Middle frontal gyrus (tissue), 1 donor: ENCODE data around the gene PCED1B.
"Not testable (repeated sequence)": the region's sequence is repeated elsewhere in the genome, so short reads cannot be mapped to it uniquely, and the experiment has no call there.

Source experiments
- DNase-seq: peaks from one replicate; pipeline ENCODE4 v3.0.0-alpha.2; 2015; ENCODE audit warnings: low spot score; ENCODE audit errors: extremely low spot score

The PCED1B gene

DNA sequence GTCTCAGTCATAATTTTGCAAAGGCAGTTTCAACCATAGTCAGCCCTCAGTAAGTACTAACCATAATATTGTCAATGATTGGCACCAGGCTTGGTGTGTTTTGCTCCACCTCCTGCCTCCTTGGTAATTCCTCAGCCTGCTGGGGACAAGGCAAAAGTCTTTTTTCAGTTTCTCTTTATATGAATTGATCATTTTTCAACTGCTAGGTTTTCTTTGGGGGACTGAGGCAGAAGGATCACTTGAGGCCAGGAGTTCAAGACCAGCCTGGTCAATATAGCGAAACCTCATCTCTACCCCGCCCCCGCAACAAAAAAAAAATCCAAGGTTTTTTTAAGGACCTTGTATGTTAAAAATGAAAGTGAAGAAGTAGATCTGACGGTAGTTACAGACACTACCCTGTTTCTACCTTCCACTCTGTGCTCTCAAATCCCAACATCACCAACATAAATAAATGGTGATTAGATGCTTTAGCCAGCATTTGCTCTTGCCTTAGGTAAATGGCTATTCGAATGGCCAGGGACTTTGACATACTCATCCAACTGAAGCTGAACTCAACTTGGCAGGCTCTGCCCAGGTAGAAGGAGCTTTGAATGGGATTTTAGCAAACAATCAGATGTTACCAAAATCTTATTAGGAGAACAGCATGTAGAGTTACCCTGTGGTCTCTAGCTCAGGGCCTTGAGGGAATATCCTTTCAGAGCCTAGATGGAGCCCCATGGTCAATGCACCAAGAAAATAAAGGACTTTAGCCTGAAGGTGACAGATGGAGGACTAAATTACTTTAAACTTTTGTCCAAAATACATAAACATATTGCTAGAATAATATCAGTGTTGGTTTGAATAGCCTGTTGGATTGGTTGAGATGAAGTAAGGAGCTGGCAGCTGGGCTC is 127.3 kb downstream of the PCED1B start:
- no peak for DNase-seq

DNA sequence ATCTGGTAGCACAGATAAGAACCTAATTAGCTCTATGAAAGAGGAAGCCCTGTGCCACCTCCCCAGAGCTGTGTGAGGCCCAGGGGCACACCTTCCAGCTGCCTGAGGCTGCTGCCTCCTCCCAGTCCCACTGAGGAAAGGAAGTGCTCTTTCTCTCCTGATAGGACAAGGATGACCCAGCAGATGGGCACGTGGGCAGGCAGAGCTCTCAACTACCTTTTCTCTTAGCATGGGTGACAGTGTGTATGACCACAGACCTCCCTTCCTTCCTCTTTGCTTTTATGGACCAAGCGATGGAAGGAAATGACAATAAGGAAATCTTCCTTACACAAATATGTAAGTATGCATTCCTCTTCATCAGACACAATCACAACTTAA is 127.9 kb downstream of the PCED1B start:
- no peak for DNase-seq

DNA sequence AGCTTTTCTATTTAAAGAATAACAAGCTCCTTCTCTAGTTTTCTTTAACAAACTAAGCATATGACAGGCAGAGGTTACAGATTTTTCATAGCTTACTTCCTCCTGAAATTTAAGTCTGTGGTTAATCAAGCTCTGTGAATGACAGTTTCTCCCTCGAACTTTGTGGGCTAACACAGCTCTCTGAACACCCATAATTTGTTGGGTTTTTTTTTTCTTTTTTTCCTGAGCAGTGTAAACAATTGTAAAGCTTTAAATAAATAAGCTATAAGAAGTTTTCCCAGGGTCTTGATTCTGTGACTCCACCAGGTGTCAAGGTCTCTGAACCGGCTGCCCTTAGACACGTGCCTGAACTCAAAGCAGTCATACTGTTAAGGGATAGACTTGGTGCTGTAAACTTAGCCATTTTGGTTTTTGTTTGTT is 128.4 kb downstream of the PCED1B start:
- DNase-seq = no peak

DNA sequence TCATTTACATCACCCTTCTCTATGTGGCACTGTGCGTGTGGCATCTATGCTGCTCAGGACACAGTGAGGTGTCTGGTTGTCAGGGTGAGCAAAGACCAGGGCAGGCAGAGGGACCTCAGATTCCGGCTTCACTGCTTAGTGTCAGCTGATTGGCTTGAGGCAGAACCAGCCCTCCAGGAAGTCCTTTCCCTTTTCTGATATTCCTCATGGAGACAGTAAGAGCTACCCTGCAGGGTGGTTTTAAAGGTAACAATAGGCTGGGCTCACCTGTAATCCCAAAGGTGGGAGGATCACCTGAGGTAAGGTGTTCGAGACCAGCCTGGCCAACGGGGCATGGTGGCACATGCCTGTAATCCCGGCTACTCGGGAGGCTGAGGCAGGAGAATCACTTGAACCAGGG is 129.6 kb downstream of the PCED1B start:
- DNase-seq = no peak

DNA sequence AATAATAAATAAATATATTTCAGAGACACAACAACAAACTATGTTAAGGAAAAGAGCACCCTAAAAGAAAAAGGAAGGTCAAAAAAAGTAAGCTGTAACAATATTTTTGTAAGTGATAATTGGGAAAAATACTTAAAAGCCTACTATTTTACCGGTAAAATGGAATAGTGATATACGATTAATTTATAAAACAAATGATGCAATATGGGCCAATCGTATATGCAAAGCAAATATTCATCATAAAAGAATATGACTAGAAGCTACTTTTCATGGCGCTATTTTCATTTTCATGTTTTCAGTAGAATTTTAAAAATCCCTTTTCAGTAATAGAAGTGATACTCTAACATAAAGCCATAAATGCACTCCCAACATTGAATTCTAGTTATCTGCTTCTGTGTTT is 131.4 kb downstream of the PCED1B start:
- no peak for DNase-seq

DNA sequence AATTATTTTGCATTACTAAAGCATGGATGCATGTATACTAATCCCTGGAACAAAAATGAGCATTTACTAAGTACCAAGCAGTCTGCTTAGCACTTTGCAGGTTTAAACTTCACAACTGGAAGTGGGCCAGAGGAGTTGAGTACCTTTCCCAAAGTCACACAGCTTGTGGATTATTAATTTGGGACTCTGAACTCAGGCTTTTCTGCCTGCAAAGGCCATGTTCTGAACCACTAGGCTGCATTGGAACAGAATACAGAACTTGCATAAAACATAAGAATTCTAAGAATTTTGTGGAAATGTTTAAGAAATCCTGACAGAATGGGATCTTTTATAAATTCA is 133.2 kb downstream of the PCED1B start:
- no peak for DNase-seq

DNA sequence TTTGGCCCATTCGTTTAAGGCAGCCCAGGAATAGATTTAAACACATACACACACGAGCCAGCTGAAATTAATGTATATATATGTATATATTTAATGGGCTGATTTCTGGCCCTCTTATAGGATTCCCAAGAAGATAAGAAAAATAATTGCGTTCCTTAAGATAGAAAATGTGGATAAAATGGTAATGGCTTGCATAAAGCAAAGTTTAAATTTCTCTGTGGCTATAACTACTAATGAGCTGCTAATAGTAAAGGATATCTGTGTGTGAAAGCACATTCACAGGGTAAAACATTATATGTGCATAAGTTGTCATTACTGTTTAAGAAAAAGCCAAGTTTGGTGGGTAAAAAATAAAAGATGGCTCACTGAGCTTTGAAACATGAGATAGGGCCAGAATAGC is 134.0 kb downstream of the PCED1B start:
- DNase-seq = no peak

DNA sequence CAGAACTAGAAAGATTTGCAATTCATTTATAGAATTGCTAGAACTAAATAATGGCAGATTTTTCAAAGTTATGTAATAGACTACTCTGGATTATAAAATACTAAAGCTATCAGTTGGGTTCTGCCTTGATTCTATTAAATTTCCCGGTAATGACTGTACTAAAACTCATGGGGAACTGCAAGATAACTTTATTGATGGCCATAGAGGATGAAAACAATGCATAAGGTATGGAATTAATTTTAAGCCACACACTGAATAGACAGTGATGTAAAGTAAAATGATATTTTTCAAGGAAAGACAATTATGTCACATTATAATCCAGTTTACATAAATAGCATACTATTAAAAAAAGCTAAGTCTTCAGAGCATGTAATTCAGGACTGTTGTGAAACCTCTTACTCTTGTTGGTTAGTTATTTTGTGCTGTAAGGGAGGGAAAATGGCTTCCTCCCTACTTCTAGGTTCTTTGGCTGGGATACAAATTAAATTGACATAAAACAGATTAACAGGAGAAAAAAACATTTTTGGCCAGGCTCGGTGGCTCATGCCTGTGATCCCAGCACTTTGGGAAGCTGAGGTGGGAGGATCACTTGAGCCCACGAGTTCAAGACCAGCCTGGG is 134.7 kb downstream of the PCED1B start:
- DNase-seq = no peak

DNA sequence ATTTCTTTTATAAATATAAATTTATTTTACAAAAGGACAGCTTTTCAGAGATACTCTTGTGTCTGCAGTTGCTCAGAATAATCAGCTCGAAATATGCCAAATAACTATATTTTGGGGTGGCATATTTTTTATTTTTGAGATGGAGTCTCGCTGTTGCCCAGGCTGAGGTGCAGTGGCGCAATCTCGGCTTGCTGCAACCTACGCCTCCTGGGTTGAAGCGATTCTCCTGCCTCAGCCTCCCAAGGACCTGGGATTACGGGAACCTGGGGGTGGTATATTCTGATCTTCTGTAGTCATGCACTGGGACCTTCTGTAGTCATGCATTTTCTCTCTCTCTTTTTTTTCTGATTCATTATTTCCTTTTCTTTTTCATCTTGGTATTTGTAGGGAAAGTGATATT is 135.3 kb downstream of the PCED1B start:
- DNase-seq = no peak

DNA sequence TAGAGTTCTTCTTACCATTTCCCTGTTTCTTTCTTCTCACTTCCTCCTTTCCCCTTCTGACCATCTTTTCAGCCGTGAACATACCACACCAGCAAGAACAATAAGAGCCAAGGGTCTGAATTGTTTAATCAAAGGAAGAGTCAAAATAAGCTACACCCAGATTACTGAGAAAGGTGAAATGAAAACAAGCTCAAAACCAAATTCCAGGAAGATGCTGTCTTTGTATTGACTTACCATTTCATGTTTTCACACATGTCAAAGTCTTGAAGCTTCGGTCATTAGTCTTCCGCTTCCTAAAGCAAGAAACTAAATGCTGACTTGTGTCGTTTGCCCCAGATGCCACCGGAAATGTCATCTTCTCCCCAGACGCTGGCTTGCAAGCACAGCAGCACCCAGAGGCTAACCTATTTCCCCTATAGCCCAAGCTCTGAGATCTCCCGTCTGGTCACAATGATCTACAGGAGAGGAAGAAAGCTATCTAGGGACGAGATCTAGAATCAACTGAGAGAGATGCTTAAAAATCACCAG is 136.8 kb downstream of the PCED1B start:
- DNase-seq = no peak

DNA sequence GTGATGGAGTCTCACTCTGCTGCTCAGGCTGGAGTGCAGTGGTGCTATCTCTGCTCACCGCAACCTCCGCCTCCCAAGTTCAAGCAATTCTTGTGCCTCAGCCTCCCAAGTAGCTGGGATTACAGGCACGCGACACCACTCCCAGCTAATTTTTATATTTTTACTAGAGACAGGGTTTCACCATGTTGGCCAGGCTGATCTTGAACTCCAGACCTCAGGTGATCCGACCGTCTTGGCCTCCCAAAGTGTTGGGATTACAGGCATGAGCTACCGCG is 138.1 kb downstream of the PCED1B start:
- DNase-seq = not testable (repeated sequence)

DNA sequence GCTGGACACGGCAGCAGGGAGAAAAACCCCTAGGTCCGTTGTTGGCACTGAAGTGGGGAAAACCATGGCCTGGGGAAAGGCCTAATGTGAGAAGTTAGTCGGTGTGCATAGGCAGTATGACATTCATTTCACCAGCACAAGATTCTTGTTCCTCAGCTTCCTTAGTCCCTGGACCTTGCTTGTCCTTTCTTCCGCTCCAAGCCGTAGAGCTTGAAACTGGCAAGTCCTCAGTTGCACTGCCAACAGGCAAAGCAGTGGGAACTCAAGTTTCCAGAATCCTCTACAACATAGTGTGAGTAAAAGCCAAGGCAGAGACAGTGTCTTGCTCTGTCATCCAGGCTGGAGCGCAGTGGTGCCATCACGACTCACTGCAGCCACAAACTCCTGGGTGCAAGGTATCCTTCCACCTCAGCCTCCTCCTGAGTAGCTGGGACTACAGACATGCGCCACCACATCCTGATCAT is 138.8 kb downstream of the PCED1B start:
- DNase-seq = no peak

DNA sequence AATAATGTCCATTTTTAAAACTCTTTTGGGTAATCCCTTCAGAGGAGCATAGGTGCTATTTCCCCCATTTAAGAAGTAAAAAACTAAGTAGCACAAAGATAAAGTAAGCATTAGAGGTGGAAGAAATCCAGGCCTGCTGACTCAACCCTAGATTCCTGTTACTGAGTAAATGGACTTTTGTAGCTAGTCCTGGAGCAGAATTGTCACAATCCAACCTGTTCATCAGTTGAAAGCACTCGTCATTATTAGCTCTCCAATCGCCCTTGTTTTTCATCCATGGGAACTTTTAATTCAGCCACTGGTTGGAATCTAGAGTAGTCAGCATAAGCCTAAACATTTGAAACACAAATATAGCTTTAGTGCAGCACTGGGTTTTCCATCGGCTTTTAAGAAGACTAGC is 139.8 kb downstream of the PCED1B start:
- DNase-seq = no peak

DNA sequence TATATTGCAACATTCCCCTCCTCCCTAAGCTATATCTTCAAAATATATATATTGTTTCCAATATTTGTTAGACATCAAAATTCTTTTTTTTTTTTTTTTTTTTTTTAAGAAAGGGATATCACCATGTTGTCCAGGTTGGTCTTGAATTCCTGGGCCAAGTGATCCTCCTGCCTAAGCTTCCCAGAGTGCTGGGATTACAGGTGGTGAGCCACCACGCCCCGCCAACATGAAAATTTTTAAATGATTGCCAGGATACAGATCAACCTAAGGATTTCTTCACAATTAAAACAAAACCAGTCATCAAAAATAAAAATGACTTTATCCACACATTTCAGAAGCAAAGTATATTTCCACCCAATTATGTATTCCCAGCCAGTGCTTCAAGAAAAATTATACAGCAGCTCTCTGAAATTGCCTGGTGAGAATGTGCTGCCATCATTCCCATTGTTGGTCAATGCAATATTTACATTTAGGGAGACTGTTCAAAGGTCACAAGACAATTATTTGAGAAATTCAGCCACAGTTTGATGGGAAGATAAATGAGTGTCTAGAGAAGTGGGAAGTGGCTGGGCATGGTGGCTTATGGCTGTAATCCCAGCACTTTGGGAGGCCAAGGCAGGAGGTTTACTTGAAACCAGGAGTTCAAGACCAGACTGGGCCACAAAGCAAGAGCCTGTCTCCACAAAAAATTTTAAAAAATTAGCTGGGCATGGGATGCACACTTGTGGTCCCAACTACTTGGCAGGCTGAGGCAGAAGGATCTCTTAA is 142.0 kb downstream of the PCED1B start:
- DNase-seq = no peak

DNA sequence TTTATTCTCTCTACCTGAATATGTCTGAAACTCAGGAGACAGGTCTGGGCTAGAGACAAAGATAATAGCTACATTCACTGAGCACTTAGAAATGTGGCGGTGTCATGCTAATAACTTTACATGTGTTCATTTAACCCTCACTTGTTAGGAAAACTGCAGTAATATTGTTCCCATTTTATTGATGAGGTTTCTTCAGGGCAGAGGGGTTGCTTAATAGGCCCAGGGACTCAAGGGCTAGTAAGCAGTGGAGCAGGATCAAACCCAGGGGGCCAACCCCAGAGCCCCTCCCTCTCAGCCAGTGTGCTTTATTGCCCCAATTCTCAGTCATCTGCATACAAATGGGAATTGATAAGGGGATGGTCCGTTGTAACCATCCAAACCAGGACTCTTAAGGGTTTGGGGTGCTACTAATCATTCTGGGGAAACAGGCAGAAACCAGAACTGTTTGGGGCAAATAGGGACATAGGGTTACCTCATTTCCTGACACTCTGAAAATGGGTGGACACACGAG is 143.2 kb downstream of the PCED1B start:
- no peak for DNase-seq

DNA sequence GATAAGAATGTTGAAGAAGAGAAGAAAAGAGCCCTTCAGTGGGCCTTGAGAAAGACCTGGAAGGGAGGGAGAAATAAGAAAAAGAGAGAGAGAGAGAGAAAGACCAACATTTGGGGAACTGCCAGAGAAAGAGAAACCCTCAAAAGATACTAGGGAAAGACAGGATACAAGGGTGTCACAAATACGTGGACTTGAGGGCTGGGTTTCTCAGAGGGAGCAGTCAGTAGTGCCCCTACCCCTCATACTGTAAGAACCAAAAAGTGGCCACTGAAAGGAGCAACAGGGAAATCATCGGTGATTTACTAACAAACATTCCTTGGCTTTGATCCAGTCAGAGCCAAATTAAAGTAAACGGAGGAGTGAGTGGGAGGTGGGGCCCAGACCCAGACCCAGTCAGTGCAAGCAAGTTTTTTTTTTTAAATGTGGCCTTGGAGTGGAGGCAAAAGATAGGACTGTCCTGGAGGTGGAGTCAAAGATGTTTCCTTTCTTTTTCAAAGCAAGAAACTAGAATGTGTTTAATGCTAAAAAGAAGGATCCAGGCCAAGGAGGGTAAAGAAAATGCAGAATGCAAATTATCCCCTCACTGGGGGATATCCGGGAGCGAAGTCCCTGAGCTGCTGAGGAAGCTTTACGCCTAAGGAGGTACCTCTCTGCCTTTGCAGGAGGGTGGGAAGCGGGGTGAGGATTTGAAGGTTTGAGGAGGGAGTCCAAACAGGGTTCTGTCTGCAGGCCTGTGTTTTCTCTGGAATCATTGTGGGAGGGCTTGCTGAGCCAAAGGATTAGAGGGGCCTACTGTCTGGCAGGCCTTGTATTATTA is 143.8 kb downstream of the PCED1B start:
- no peak for DNase-seq

DNA sequence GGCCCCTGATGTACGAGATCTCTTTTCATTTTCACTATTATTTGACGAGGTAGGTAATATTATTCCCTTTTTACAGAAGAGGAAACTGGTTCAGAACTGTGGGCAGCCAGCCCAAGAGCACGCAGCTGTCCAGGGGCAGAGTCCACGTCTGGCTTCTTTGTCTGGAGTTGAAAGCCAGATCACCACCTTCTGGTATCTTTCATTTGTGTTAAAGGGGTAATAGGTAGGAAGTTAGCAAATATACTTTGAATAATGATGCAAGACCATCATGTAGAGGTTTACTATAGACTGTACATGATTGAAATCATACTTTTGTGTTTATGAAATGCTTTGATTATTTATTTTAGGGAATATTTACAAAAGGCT is 144.4 kb downstream of the PCED1B start:
- no peak for DNase-seq

DNA sequence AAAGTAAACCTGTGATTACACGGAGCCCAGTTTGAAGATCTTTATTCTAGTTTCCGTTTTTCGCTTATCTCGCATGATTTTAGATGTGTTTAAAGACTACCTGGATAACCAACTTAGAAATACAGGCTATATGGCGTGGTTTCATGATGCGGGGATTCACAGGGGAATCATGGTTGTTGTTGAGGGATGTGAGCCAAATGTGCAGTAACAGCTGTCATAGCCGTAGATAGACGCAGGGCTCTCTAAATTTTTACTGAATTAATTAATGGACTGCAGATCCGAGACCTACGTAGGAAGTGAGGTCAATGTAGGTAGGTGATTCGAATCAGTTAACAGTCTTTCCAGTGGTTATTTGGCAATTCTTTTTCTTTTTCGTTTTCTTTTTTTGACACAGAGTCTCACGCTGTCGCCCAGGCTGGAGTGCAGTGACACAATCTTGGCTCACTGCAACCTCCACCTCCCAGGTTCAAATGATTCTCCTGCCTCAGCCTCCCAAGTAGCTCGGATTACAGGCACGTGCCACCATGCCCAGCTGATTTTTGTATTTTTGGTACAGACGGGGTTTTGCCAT is 145.2 kb downstream of the PCED1B start:
- no peak for DNase-seq

DNA sequence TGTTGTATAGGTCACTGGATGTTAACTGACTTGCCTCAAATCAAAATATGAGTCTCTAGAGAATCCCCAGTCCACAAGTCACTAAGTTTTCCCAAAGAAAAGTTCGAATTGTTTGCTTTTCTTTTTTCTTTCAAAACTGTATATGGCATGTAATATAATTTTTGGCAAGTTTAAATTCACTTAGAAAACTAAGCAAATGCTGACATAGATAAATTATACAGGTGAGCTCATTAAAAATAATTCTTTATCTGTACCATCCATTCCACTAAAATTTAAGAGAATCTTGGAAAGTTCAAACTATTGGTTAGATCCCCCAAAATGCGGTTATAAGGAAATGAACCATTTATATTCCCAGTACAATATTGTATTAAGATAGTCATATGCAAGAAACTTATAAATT is 145.9 kb downstream of the PCED1B start:
- no peak for DNase-seq

DNA sequence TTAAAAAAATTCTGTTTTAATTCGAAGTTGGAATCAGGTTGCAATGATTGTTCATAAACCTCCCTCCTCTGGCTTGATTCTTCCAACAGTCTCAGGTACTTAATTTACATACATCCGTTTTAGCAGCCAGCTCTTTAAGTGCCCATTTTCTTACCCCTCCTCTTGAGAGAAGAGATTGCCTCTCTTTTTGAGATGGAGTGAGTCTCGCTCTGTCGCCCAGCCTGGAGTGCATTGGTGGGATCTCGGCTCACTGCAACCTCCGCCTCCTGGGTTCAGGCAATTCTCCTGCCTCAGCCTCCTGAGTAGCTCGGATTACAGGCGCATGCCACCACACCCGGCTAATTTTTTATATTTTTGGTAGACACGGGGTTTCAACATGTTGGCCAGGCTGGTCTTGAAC is 146.8 kb downstream of the PCED1B start:
- DNase-seq = no peak

DNA sequence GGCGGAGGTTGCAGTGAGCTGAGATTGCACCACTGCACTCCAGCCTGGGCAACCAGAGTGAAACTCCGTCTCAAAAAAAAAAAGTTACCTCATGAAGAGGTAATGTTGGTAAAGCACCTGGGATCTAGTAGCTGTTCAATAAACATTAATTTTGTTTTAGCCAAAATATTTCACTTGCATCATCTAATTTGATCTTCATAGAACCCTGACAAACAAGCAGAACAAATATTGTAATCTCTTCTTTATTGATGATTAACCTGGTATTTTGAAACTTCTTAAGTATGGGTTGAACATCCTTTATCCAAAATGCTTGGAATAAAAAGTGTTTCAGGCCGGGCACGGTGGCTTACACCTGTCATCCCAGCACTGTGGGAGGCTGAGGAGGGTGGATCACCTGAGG is 149.4 kb downstream of the PCED1B start:
- DNase-seq = no peak
